ENCODE results near the gene HRAS. TPM values are rescaled to one million over a fixed set of nuclear protein-coding genes. Genes with fewer than 3 reads are reported as not detected.

HRAS gene
- total and polyA plus RNA-seq, 2 of the 13 experiments (the other 11 are each of a cell fraction or from before 2014, with no cell fraction given) = 32.9 to 50.0 TPM

DNA sequence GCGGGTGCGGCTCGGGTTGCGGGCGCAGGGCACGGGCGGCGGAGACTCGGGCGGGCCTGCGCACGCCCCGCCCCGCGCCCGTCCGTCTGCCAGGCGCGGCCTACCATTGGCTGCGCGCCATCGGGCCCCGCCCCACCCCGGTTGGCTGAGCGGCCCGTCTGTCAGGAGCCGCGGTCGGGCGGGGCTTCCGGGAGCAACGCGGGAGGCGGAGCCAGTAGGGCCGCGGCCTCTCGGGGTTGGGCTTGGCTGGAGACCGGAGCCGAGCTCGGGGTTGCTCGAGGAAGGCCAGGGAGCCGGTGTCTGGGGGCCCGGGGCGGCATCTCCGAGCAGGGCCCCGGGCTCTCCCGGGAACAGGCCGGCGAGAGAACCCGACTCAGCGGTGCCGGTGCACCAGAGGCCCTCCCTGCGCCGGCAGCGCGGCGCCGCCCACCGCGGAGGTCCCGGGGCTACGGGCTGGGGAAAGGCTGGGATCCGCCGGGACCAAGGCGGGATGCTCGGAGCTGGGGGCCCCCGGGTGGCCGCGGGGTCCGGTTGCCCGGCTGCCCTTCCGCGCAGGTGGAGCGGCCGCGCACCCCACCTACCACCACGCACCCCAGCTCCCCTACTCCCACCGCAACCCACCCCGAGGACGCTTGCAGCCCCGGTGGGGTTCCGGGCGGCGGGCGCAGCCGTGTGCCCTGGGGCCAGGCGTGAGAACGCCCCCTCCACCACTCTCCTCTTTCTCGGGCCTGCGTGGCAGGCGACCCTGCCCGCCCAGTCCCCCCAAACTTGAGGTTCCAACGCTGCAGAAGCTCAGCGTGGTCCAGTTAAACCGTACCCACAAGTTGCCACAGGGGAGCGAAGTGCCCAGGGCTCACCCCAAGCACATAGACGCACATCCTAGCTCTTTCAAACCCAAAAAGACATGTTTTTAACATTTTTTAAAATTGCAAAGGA, at the start of gene HRAS (continued):
- peak; percentile 58; the same call in 1 of the 2 replicates for TF ChIP-seq TFDP1 (CRISPR knock-in tag; IDR thresholded peaks at IDR 0.05; ENCODE audit: borderline replicate concordance)
- TF ChIP-seq ZNF382 (CRISPR knock-in tag; IDR thresholded peaks at IDR 0.05; ENCODE audit: borderline replicate concordance) = no peak
- TF ChIP-seq KAT2B (IDR thresholded peaks at IDR 0.05; ENCODE audit: borderline replicate concordance, low read depth, low read length) = no peak
- TF ChIP-seq NFYB (CRISPR knock-in tag; IDR thresholded peaks at IDR 0.05) = peak; percentile 90
- TF ChIP-seq, protein P1, sequence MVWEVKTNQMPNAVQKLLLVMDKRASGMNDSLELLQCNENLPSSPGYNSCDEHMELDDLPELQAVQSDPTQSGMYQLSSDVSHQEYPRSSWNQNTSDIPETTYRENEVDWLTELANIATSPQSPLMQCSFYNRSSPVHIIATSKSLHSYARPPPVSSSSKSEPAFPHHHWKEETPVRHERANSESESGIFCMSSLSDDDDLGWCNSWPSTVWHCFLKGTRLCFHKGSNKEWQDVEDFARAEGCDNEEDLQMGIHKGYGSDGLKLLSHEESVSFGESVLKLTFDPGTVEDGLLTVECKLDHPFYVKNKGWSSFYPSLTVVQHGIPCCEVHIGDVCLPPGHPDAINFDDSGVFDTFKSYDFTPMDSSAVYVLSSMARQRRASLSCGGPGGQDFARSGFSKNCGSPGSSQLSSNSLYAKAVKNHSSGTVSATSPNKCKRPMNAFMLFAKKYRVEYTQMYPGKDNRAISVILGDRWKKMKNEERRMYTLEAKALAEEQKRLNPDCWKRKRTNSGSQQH (CRISPR knock-in tag; IDR thresholded peaks at IDR 0.05; ENCODE audit: low read depth) = no peak
- TF ChIP-seq ZNF292 (CRISPR knock-in tag; IDR thresholded peaks at IDR 0.05; ENCODE audit: borderline replicate concordance, low read depth) = no peak
- no peak; the same call in none of the 2 replicates for TF ChIP-seq MEIS2 (CRISPR knock-in tag; IDR thresholded peaks at IDR 0.05)
- TF ChIP-seq NFATC3 (CRISPR knock-in tag; IDR thresholded peaks at IDR 0.05) = no peak
- peak; percentile 64 for TF ChIP-seq AGO1 (IDR thresholded peaks at IDR 0.05; ENCODE audit: low read depth, low read length, poor library complexity, severe bottlenecking)
- TF ChIP-seq ZNF746 (CRISPR knock-in tag; IDR thresholded peaks at IDR 0.05) = no peak
- TF ChIP-seq, protein P2, sequence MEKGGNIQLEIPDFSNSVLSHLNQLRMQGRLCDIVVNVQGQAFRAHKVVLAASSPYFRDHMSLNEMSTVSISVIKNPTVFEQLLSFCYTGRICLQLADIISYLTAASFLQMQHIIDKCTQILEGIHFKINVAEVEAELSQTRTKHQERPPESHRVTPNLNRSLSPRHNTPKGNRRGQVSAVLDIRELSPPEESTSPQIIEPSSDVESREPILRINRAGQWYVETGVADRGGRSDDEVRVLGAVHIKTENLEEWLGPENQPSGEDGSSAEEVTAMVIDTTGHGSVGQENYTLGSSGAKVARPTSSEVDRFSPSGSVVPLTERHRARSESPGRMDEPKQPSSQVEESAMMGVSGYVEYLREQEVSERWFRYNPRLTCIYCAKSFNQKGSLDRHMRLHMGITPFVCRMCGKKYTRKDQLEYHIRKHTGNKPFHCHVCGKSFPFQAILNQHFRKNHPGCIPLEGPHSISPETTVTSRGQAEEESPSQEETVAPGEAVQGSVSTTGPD (CRISPR knock-in tag; IDR thresholded peaks at IDR 0.05) = no peak
- no peak for TF ChIP-seq ZBTB3 (CRISPR knock-in tag; IDR thresholded peaks at IDR 0.05; ENCODE audit: borderline replicate concordance, low read depth)
- peak; percentile 52; the same call in 1 of the 2 replicates for TF ChIP-seq ZBTB7B (CRISPR knock-in tag; IDR thresholded peaks at IDR 0.05)
- TF ChIP-seq SP1 (IDR thresholded peaks at IDR 0.05) = no peak
- TF ChIP-seq SP1 (CRISPR knock-in tag; IDR thresholded peaks at IDR 0.05) = peak; percentile 70
- no peak for TF ChIP-seq ZNF605 (CRISPR knock-in tag; IDR thresholded peaks at IDR 0.05)
- peak; percentile 37 for TF ChIP-seq ASH2L (IDR thresholded peaks at IDR 0.05; ENCODE audit: insufficient read length, low read depth, low read length)
- no peak for TF ChIP-seq TMF1 (CRISPR knock-in tag; IDR thresholded peaks at IDR 0.05; ENCODE audit: low read depth)
- TF ChIP-seq ARID5B (CRISPR knock-in tag; IDR thresholded peaks at IDR 0.05) = no peak
- no peak for TF ChIP-seq DMAP1 (CRISPR knock-in tag; IDR thresholded peaks at IDR 0.05)
- TF ChIP-seq ZNF562 (CRISPR knock-in tag; IDR thresholded peaks at IDR 0.05; ENCODE audit: borderline replicate concordance) = no peak
- no peak for TF ChIP-seq NAIF1 (CRISPR knock-in tag; IDR thresholded peaks at IDR 0.05; ENCODE audit: borderline replicate concordance)
